Naive thymus-derived CD8-positive, alpha-beta T cell (primary cell): ENCODE results near the gene ISCU. TPM values are rescaled to one million over a fixed set of nuclear protein-coding genes. Genes with fewer than 3 reads are reported as not detected.
"Not testable (repeated sequence)": the region's sequence is repeated elsewhere in the genome, so short reads cannot be mapped to it uniquely, and the experiment has no call there.

ENCODE experiments used
- ATAC-seq, 2 donors: fragments of 150-1000 bp; cut with Tn5 transposase in 1 of 2; sonication (Bioruptor Pico), chemical (Tn5 transposase) in 1 of 2; 1 replicate in 1 of 2; 2 replicates in 1 of 2; pipeline ENCODE4 v1.10.0; 2021; ENCODE audit warnings: mild to moderate bottlenecking in 2 of 2, moderate library complexity in 2 of 2
- POLR2A ChIA-PET: fragments of 350-600 bp; sonication (Branson Sonifier 250); formaldehyde crosslinking; loops from one replicate; lab custom pipeline; 2021; ENCODE audit warnings: antibody characterized with exemption; lab: Charles Lee
- DNase-seq, 10 donors: peaks; one replicate each; pipeline versions ENCODE4 v3.0.0 to v3.0.0-alpha.2; 2020 to 2022
- H3K27ac Mint-ChIP-seq, 10 donors: one replicate each; pipeline ENCODE4 v1.8.0; 2020 to 2022; ENCODE audit warnings: mild to moderate bottlenecking in 10 of 10, mixed read lengths in 10 of 10, moderate library complexity in 4 of 10, inconsistent platforms in 1 of 10
- H3K27me3 Mint-ChIP-seq, 5 donors: one replicate each; pipeline ENCODE4 v1.8.0; 2021 to 2022; ENCODE audit warnings: mixed read lengths in 5 of 5
- H3K36me3 Mint-ChIP-seq, 3 donors: one replicate each; pipeline ENCODE4 v1.8.0; 2020 to 2022; ENCODE audit warnings: mixed read lengths in 3 of 3, mild to moderate bottlenecking in 2 of 3, inconsistent platforms in 1 of 3
- H3K4me1 Mint-ChIP-seq, 4 donors: one replicate each; pipeline ENCODE4 v1.8.0; 2021 to 2022; ENCODE audit warnings: mixed read lengths in 4 of 4
- H3K4me3 Mint-ChIP-seq, 10 donors: one replicate each; pipeline ENCODE4 v1.8.0; 2020 to 2022; ENCODE audit warnings: mild to moderate bottlenecking in 10 of 10, mixed read lengths in 10 of 10, moderate library complexity in 6 of 10, inconsistent platforms in 1 of 10
- H3K9me3 Mint-ChIP-seq, 9 donors: one replicate each; pipeline ENCODE4 v1.8.0; 2020 to 2022; ENCODE audit warnings: mixed read lengths in 9 of 9, mild to moderate bottlenecking in 3 of 9, inconsistent platforms in 1 of 9, moderate library complexity in 1 of 9
- polyA plus RNA-seq, 3 donors: library from polyadenylated mRNA; unstranded; fragments of 300-500 nt; fragmentation: Illumina TruSeq; gene quantifications; one replicate each; pipeline ENCODE4 v1.2.3, GENCODE V29; 2021
- total RNA-seq, 8 experiments: library from RNA in 2 of 8; stranded (reverse) in 2 of 8; gene quantifications; one replicate each; pipeline ENCODE4 v1.2.3 and lab custom pipeline; 2021 to 2026

Gene ISCU
- total and polyA plus RNA-seq, 5 experiments from 2014 or later, result 176 to 373 (median 287) TPM

- H3K4me1 Mint-ChIP-seq, result peaks cover 21 to 47% (median 32%) of the 10 kb centered on the region in 4 donors
- no peak for ATAC-seq
- no peaks in the 10 kb centered on the region for H3K27me3 Mint-ChIP-seq
- H3K36me3 Mint-ChIP-seq, result no peaks in the 10 kb centered on the region
- peak overlapping the region in 2 of 10 donors; percentile 22 to 67 for H3K27ac Mint-ChIP-seq
- peaks cover 0 to 9% (median 0%) of the 10 kb centered on the region in 9 donors for H3K9me3 Mint-ChIP-seq
- no peak overlapping the region for H3K4me3 Mint-ChIP-seq
- POLR2A ChIA-PET, result interaction anchor here (0.6 to 11.3 kb wide), 4 partner anchors 8 to 48 kb away, joined by 4 to 233 read pairs (median 68); partner anchors contain the start of genes ISCU, SART3 and SELPLG
- DNase-seq, result no peak
Observed at GRCh38 chr12:108612788-108613282, 50.4 kb downstream of the ISCU start.

- no peak for ATAC-seq
- Mint-ChIP-seq H3K4me3 (no peak overlapping the region), H3K36me3 (peaks cover 0 to 2% (median 0%) of the 10 kb centered on the region in 3 donors), H3K27ac (peak overlapping the region in 3 of 10 donors; percentile 19 to 22 (median 22)), H3K27me3 (no peaks in the 10 kb centered on the region), H3K9me3 (peaks cover 0 to 9% (median 0%) of the 10 kb centered on the region in 9 donors), H3K4me1 (peaks cover 26 to 54% (median 39%) of the 10 kb centered on the region in 4 donors)
- no peak for DNase-seq
- POLR2A ChIA-PET, result interaction anchor here (7.4 to 11.3 kb wide), 2 partner anchors 20 to 49 kb away, joined by 132 to 233 read pairs; partner anchors contain the start of genes ISCU, SART3 and SELPLG
Observed at GRCh38 chr12:108613548-108613947, 51.2 kb downstream of the ISCU start.

DNA sequence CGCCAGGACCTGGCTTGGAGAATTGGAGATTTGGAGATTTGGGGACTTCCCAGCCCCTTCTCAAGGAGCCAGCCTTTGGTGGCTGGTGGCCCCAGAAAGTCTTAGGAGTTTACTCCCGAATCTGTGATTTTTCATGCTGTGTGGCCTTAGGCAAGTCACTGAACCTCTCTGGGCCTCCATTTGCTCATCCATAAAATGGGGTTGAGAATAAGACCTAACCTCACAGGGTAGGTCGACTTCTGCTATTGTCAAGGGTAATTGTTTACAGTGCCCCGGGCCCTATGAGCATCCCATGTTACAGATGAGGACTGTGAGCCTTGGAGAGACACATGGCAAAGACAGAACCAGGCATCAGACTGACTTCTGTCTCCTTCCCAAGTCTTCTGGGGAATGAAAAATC is 51.6 kb downstream of the ISCU start:
- H3K36me3 Mint-ChIP-seq, result peaks cover 0 to 7% (median 0%) of the 10 kb centered on the region in 3 donors
- ATAC-seq, result no peak
- H3K9me3 Mint-ChIP-seq, result peaks cover 0 to 9% (median 0%) of the 10 kb centered on the region in 9 donors
- POLR2A ChIA-PET, result interaction anchor here (7.4 to 11.3 kb wide), 2 partner anchors 20 to 49 kb away, joined by 132 to 233 read pairs; partner anchors contain the start of genes ISCU, SART3 and SELPLG
- H3K4me3 Mint-ChIP-seq, result no peak overlapping the region
- H3K27ac Mint-ChIP-seq, result peak overlapping the region in 9 of 10 donors; percentile 40 to 98 (median 58)
- DNase-seq, result no peak
- no peaks in the 10 kb centered on the region for H3K27me3 Mint-ChIP-seq
- peaks cover 28 to 58% (median 43%) of the 10 kb centered on the region in 4 donors for H3K4me1 Mint-ChIP-seq

- H3K36me3 Mint-ChIP-seq, result peaks cover 0 to 13% (median 0%) of the 10 kb centered on the region in 3 donors
- peaks cover 30 to 64% (median 47%) of the 10 kb centered on the region in 4 donors for H3K4me1 Mint-ChIP-seq
- no peaks in the 10 kb centered on the region for H3K27me3 Mint-ChIP-seq
- H3K27ac Mint-ChIP-seq, result peak overlapping the region; percentile 20 to 98 (median 75)
- peaks cover 0 to 9% (median 0%) of the 10 kb centered on the region in 9 donors for H3K9me3 Mint-ChIP-seq
- DNase-seq (no peak), ATAC-seq (no peak)
- POLR2A ChIA-PET, result interaction anchor here (7.4 to 11.3 kb wide), 2 partner anchors 19 to 50 kb away, joined by 132 to 233 read pairs; partner anchors contain the start of genes ISCU, SART3 and SELPLG
- H3K4me3 Mint-ChIP-seq, result no peak overlapping the region
Observed at GRCh38 chr12:108614639-108615038, 52.2 kb downstream of the ISCU start.

DNA sequence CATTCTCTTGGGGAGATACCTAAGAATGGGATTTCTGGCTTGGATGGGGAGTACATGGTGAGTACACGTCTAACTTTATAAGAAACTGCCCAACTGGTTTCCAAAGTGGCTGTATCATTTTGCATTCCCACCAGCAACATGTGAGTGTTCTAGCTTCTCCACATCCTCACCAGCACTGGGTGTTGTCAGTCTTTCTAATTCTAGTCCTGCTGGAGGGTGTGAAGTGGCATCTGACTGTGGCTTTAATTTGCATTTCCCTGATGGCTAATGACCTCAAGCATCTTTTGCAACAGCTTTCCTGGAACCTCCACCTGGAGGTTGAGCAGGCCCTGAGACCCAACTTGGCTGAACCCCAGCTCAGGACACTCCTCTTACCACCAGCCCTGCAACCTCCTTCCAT is 53.5 kb downstream of the ISCU start:
- Mint-ChIP-seq H3K27ac (peak overlapping the region; percentile 84 to 98 (median 96)), H3K4me1 (peaks cover 34 to 74% (median 58%) of the 10 kb centered on the region in 4 donors), H3K4me3 (peak overlapping the region in 2 of 10 donors; percentile 14 to 33), H3K36me3 (peaks cover 0 to 26% (median 8%) of the 10 kb centered on the region in 3 donors), H3K27me3 (no peaks in the 10 kb centered on the region), H3K9me3 (peaks cover 0 to 9% (median 0%) of the 10 kb centered on the region in 9 donors)
- POLR2A ChIA-PET, result interaction anchor here (7.4 to 11.3 kb wide), 2 partner anchors 18 to 51 kb away, joined by 132 to 233 read pairs; partner anchors contain the start of genes ISCU, SART3 and SELPLG
- ATAC-seq (no peak), DNase-seq (no peak)

GRCh38 chr12:108616359-108616758 is 54.0 kb downstream of the ISCU start:
- Mint-ChIP-seq H3K36me3 (peaks cover 0 to 31% (median 8%) of the 10 kb centered on the region in 3 donors), H3K4me3 (peak overlapping the region in 7 of 10 donors; percentile 43 to 79 (median 74)), H3K27ac (peak overlapping the region; percentile 84 to 98 (median 96)), H3K9me3 (peaks cover 0 to 9% (median 0%) of the 10 kb centered on the region in 9 donors), H3K4me1 (peaks cover 38 to 78% (median 62%) of the 10 kb centered on the region in 4 donors), H3K27me3 (no peaks in the 10 kb centered on the region)
- ATAC-seq (no peak), DNase-seq (no peak)
- POLR2A ChIA-PET, result interaction anchor here (7.4 to 11.3 kb wide), 2 partner anchors 17 to 52 kb away, joined by 132 to 233 read pairs; partner anchors contain the start of genes ISCU, SART3 and SELPLG

DNA sequence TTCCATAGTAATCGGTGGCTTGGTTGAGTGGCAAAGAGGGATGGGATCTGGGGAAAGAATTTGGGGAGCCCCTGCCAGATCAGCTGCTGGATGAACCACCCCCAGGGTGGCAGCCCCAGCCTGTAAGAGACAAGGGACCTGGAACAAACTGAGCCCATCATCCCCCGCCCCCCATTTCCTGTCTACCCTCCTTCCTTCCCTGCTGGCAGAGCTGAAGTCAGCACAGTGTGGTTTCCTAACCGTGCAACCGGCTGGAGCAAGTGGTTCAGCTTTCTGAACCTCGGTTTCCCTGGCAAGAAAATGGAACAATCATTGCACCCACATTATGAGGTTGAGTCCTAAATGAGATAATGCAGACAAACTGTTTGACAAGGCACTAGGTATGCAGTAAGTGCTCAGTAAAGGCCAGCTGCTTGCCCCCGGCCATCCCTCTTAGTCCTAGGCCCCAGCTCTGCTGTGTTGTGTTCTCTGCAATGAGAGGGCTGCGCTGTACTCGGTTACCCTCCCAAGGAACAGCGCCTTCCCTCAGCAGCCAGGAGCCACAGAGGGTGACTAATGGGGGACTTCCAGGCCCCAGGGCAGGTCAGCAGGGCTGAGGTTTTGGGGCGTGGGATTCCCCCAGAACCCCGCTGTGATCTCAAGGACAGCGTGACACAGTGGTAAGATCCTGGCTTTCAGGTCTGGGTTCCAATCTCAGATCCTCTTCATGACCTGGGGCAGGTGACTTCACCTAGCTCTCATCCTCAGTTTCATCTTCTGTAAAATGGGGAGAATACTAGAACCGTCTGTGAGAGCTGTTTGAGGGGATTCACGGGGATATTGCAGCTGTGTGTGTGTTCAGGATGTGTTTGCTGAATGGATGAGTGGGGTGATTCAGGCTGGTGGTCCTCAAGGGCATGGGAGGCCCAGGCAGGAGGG is 54.8 kb downstream of the ISCU start:
- Mint-ChIP-seq H3K27ac (peak overlapping the region; percentile 88 to 98 (median 96)), H3K4me3 (peak overlapping the region in 9 of 10 donors; percentile 43 to 80 (median 74)), H3K9me3 (peaks cover 0 to 9% (median 0%) of the 10 kb centered on the region in 9 donors), H3K27me3 (no peaks in the 10 kb centered on the region), H3K4me1 (peaks cover 43 to 80% (median 64%) of the 10 kb centered on the region in 4 donors), H3K36me3 (peaks cover 0 to 39% (median 10%) of the 10 kb centered on the region in 3 donors)
- DNase-seq, result peak; percentile 40 to 83 (median 63)
- ATAC-seq, result peak; percentile 83 to 87
- POLR2A ChIA-PET, result interaction anchor here (0.6 to 11.3 kb wide), 10 partner anchors 17 to 1883 kb away, joined by 3 to 233 read pairs (median 4); partner anchors contain the start of genes ISCU, SART3 and SELPLG

- POLR2A ChIA-PET, result interaction anchor here (0.6 to 11.3 kb wide), 13 partner anchors 16 to 112 kb away, joined by 3 to 233 read pairs (median 4); partner anchors contain the start of genes ISCU, SART3 and SELPLG
- ATAC-seq (peak; percentile 52 to 65), DNase-seq (peak; percentile 59 to 86 (median 78))
- peak overlapping the region; percentile 77 to 98 (median 93) for H3K27ac Mint-ChIP-seq
- peaks cover 45 to 77% (median 72%) of the 10 kb centered on the region in 4 donors for H3K4me1 Mint-ChIP-seq
- H3K27me3 Mint-ChIP-seq, result no peaks in the 10 kb centered on the region
- peak overlapping the region in 7 of 10 donors; percentile 9 to 68 (median 36) for H3K4me3 Mint-ChIP-seq
- H3K36me3 Mint-ChIP-seq, result peaks cover 0 to 50% (median 13%) of the 10 kb centered on the region in 3 donors
- H3K9me3 Mint-ChIP-seq, result peaks cover 0 to 9% (median 0%) of the 10 kb centered on the region in 9 donors
Observed at GRCh38 chr12:108618079-108618952, 55.9 kb downstream of the ISCU start.

DNA sequence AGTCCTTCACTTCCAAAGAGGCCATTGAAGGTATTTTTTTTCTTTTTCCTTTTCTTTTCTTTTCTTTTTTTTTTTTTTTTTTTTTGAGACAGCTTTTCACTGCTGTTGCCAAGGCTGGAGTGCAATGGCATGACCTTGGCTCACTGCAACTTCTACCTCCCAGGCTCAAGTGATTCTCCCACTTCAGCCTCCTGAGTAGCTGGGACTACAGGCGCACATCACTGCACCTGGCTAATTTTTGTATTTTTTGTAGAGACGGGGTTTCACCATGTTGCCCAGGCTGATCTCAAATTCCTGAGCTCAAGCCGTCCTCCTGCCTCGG is 56.5 kb downstream of the ISCU start:
- DNase-seq, H3K27me3 Mint-ChIP-seq, H3K9me3 Mint-ChIP-seq, ATAC-seq: not testable (repeated sequence)
- H3K4me1 Mint-ChIP-seq, result peaks cover 46 to 79% (median 78%) of the 10 kb centered on the region in 4 donors
- POLR2A ChIA-PET, result interaction anchor here (0.7 to 11.3 kb wide), 6 partner anchors 15 to 69 kb away, joined by 4 to 233 read pairs (median 7); partner anchors contain the start of genes ISCU, SART3 and SELPLG
- H3K4me3 Mint-ChIP-seq, result peak overlapping the region in 3 of 10 donors; percentile 8 to 33 (median 15)
- peak overlapping the region; percentile 77 to 98 (median 92) for H3K27ac Mint-ChIP-seq
- H3K36me3 Mint-ChIP-seq, result peaks cover 0 to 56% (median 18%) of the 10 kb centered on the region in 3 donors
